GM19397 (cell line): Measurements from ENCODE around the gene CC2D1A.

ENCODE experiments used
- ATAC-seq: cut with Tn5 transposase; IDR thresholded peaks from one replicate; pipeline ENCODE4 v1.9.1; 2021; ENCODE audit warnings: mild to moderate bottlenecking, moderate library complexity; ENCODE audit not compliant: unreplicated experiment

The CC2D1A gene

DNA sequence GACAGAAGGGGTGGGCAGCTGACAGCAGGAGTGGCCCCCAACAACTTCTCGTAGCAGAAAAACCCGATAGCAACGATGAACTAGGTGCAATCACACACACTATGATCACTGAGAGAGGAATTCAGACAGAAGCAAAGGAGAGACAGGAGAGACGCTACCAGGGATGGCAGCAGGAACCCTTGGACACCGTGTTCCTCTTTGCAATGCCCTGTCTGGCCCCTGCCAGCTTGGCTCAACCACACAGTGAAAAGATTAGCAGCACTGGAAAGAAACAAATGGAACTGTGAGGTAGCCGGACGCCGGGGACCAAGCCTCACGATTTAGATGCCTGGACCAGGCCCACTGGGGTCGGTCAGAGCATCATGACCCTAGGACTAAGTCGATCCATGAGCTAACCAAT is 69.9 kb downstream of the CC2D1A start:
- no peak for ATAC-seq

DNA sequence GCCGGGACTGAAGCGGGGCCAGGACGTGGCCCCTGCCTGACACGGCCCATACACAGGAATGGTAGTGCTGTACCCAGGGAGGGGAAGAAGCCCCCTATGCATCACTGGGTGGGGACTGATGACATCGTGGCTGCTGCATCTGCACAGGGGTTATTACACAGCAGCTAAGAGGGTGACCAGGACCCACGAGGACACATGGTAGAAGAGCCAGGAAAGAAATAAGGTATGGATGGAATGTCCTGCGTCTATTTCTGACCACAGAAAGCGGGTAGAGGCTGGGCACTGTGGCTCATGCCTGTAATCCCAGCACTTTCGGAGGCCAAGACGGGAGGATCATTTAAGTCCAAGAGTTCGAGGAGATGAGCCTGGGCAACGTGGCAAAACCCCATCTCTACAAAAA is 70.4 kb downstream of the CC2D1A start:
- ATAC-seq = no peak

DNA sequence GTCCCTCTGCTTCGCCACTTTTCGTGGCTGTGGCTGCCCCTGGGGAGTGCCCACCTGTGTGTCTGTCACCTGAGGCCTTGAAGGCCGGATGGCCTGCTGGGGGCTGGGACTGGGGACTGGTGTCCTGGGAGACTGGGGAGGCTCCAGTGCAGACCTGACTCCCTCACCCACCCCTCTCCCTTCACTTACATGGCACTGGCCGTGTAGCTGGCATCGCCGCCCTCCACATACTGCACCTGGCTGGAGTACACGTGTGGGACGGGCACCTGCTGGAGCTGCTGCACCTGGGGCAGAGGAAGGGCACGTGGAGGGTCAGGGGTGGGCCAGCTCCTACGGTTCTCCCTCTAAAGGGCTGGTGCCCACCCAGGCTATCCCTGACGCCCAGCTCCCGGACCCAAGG is 71.8 kb downstream of the CC2D1A start:
- ATAC-seq = no peak

DNA sequence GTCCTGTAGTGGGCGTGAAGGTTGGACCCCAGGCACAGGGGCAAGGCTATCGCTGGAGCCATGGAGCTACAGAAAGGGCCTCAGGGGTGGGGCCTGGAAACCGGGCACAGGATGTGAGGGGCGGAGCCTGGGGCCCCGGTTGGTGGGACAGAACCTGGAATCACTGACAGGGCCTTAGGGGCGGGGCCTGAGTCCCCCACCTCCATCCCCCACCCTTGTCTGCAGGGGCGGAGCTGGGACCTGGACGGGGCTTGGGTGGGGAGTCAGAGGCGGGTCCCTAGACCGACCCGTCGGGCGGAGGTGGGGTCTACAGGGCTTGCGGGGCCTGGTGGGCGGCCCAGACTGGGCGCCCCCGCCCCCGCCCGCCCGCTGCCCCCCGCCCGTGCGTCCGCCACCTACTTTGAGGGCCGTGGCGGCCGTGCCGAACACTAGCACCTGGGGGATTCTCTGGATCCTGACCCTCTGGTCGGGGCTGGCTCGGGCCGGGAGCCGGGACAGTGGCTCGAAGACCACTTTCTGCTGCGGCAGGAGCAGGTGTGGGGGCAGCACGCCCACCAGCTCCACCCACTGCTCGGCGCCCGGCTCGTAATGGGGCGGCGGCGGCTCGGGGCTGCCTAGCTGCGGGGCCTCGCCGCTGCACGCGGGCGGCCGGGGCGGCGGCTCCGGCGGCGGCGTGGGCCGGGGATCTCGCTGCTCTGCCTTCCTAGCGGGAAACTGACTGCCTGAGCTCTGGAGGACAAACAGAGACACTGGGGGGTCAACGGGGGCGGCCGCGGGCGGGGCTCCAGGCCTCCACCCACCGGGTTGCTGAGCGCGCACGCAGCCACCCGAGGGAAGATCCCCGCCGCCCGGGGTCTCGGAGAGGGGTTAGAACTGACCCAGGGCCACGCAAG is 72.6 kb downstream of the CC2D1A start:
- ATAC-seq = no peak

DNA sequence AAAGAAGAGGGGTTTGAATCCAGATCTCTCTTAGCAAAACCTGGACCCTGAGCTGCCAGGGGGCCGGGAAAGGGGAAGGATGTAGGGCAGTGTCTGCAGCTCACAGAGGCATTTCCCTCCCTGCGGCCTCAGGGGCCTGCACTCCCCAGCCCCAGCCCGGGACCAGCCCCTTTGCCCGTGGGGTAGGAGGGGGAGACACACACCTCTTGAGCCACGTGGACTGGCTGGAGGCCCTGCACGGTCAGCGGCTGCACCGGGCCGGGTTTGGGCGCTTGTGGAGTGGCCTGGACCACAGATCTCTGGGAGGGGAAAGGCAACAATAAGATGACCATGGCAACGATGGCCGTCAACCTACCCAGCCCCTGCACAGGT is 73.2 kb downstream of the CC2D1A start:
- no peak for ATAC-seq

DNA sequence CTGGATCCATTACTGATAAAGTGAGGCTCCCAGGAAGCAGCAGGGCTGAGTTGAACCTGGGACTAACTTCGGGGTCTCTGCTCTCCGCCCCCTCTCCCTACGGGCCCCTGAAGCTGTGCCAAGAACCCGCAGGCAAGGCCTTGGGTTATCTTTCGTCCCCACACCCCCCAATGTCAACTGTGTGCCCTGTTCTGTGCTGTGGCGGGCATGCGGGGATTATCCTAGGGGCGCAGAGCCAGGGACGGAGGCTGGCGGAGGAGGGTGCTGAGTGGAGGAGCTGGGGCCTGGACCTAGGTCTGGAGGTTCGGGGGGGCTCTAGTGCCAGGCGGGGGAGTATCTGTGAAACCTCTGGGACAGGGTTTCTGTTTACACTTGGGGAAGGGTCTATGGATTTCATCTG is 73.7 kb downstream of the CC2D1A start:
- no peak for ATAC-seq

DNA sequence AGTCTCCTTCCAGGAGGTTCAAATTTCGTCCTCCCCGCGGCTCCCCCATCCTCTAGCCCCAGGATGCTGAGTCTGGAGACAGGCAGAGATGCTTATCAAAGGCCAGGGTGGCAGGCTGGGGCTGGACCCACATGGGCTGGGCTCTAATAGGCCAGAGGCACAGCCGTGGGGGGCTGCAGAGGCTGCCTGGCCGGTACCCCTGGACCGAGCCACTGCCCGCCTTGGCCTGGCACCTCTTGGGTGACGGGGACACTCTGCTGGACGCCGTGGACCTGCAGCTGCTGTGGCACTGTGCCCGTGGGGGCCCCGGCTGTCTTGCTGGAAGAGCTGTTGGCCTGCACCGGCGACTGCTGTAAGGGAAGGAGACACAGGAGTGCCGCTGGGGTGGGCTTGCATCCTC is 74.3 kb downstream of the CC2D1A start:
- ATAC-seq = no peak
